UCSD-AML1 (cell line): ENCODE data around the gene TMEM179.

ENCODE experiments used
- DNase-seq: peaks from one replicate; lab custom pipeline; 2025; ENCODE audit not compliant: unreplicated experiment; lab: John Stamatoyannopoulos, UW

TMEM179 gene

DNA sequence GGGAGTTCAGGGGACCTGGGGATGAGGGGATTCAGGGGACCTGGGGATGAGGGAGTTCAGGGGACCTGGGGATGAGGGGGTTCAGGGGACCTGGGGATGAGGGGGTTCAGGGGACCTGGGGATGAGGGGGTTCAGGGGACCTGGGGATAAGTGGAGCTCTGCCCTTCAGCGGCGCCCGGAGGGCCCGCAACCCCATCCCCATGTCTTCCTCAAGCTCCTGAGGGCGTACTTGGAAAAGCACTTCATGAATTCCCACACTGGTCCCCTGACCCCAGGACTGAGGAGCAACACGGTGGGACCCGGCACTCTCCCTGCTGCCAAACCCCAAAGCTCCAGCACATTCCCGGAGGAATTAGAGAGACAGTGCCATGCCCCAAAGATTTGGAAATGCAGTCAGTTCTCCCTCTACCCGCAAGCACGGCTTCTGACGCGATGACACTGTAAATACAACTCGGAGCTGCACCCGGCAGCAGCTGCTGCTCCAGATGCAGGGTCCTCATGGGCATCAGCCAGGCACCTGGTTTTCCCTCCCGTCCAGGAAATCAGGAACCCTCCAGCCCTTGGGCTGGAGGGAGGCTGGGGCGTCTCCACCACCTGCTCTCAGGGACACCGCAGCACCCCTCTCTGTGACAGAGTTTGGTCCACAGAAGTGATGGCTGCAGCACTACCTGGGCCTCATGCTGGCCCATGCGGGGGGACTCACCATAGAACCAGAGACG, 57.8 kb downstream of the TMEM179 start:
- DNase-seq, result no peak

DNA sequence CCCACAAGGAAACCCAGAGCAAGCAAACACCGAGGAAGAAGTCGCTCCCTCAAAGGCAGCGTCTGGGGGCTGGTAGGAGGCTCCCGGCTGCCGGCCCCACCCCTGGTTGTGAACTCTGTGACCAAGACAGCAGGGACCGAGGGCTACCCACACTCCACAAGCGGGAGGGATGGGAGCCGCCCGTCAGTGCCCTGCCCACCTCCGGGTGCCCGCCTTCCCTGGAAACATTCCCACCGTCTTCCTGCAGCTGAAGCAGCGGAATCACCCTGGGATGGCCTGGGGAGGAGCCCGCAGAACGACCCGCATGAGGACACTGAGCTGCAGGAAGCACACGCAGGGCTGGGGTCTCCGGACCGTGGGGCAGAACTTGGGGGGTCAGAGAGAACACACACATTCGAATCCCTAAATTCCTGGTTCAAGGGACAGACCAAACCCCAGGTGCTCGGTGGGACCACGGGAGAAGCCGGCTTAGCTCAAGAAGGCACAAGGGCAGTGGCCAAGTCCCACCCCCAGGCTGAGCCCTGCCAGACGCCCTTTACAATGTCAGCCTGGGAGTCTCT, 58.5 kb downstream of the TMEM179 start:
- DNase-seq, result no peak

DNA sequence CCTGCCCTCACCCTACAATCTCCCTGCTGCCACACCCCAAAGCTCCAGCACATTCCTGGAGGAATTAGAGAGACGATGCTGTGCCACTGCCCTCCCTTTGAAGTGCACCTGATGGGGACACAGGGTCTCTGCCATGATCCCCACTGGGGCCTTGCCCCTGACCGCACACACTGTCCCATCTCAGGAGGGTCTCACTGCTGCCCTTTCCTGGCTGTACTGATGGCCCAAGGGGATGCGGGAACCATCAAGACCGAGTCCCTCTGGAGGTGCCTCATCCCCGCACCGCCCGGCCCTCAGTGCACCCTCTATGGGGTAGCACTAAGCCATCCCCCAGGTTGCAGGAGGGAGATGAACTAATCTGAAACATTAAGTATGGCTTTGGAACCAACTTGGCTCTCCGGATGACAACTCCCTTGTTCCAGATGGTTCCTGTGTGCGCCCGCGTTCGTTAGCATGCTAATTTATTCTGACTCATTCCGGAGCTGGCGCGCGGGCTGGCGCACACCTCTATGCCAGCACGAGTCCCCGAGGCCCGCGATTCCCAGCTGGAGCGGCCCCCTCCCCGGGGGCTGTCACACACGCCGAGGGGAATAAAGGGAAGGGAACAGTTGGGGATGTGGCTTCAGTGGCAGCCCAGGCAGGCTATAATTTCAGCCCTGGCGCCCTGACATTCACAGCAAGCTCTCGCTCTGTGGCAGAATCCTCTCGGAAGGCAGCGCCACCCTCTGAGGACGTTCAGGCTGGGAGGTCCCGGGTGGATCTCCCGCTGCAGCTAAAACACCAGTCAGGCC, 59.2 kb downstream of the TMEM179 start:
- no peak for DNase-seq

DNA sequence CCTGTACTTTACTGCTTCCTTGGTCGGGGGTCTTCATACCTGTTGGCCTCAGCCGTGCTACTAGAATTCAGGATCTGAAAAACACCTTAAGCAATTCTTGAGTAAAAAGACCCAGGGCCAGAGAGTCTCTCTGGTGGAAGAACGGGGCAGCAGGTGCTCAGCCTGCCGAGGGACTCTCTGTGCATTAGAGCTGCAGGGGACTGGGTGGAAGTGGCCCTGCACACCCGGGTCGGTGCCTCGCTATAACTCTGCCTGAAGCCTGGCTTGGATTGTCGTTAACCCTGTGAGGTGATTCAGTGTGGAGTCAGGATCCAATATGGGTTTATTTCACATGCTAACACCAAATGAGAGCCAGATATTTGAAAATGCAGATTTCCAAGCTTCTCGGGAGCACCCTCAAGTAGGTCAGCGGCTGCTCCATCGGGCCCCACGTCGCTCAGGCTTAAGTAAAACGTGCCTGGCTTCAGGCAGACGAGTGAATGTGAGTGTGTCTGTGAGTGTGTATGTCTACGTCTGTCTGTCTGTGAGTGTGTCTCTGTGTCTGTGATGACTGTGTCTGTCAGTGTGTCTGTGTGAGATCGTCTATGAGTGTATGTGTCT, 60.1 kb downstream of the TMEM179 start:
- DNase-seq, result no peak

DNA sequence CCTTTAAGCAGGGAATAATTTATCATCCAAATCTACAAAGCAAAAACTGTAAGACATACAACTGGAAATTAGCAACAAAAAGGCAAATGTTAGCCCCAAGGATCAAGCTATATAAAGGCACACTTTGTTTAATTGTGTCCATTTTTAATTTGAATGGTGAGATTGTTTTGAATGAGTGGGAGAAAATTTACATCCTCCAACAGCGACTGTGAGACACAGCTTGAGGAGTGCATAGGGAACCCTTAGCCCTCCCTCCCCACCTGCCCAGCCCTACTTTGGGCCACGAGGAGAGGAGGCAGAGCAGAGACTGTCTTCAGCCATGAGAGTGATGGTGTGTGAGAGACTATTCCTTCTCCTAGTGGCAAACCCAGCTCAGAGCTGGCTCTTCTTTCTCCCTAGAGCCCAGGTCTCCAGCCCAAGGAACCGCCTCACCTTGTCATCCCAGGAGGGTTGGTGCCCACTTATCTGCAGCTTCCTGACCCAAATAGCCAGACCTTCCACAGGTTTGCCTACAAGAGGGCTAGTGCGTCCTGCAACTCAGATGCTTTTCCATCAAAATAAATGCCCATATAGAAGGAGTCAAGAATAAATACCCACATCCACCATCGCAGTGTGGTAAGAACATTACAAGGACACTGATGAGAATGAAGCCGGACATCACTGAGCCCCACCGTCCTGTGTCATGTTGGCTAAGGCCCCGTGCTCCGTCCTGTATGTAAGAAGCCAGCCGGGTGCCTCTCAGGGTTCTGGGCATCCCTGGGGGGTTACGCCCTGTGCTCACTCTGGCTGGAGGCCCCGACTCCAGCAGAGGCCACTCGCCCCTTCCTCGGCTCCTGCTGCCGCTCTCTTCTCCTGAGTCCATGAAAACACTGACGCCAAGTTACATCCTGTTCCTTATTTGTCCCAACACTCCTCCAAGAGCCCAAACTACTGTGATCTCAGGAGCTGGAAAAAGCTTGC, 61.4 kb downstream of the TMEM179 start:
- DNase-seq, result no peak

DNA sequence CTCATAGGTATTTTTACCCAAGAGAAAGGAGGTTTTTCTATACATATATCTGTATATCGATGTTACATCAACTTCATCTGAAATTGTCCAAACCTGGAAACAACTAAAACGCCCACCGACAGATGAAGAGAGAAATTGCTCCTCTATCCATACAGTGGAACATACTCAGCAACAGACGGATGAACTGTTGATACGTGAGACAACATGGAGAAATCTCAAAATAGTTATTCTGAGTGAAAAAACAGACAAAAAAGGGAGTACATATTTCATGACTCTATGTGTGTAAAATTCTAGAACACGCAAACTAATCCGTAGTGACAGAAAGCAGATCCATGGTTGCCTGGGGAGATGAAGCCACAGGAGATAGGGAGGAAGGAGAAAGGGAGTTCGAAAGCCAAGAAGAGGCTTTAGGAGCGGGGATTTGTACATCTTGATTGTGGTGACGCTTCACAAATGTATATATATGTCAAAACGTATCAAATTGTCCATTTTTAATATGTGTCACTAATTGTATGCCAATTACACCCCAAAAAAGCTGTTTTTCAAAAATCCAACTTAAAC, 62.6 kb downstream of the TMEM179 start:
- DNase-seq, result no peak
